GM12864 (cell line): ENCODE results near the gene TOR2A.

Experiments
- DNase-seq: peaks from one replicate; pipeline ENCODE4 v3.0.0-alpha.2; 2011; ENCODE audit warnings: low read depth
- H3K4me3 ChIP-seq: 2 replicates; pipeline ENCODE4 v1.5.1; 2011; ENCODE audit warnings: mild to moderate bottlenecking, low read depth, low read length, control low read depth
- CTCF ChIP-seq: IDR thresholded peaks from 2 replicates; pipeline ENCODE4 v1.5.1; 2011; ENCODE audit warnings: low read depth, mild to moderate bottlenecking, moderate library complexity, low read length, control low read depth, inconsistent platforms; ENCODE audit errors: missing control alignments

TOR2A gene

GRCh38 chr9:127732444-127732843 lies 2.6 kb downstream of the TOR2A start:
- no peak for DNase-seq
- no peak overlapping the region for H3K4me3 ChIP-seq
- no peak for TF ChIP-seq CTCF

DNA sequence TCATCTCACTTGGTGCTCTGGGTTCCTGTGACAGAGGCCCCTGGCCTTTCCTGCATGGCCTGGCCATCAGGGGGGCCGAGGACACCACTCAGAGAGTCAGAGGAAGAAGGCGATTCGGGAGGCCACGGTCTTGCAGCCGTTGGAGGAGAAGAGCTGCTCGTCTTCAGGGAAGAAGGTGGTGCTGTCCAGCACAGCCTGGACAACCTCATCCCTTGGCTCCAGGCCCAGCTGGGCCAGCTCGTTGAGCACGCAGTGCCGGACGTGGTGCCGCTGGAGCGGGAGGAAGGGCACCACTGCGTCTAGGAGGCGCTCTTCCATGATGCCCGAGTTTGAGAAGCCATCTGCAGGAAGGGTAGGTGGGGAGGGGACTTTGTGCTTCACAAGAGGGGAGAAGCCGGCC lies 3.2 kb downstream of the TOR2A start:
- no peak for DNase-seq
- no peak for TF ChIP-seq CTCF
- no peak overlapping the region for H3K4me3 ChIP-seq

GRCh38 chr9:127730799-127731410 lies 4.2 kb downstream of the TOR2A start:
- DNase-seq, result no peak
- no peak overlapping the region for H3K4me3 ChIP-seq
- no peak for TF ChIP-seq CTCF

DNA sequence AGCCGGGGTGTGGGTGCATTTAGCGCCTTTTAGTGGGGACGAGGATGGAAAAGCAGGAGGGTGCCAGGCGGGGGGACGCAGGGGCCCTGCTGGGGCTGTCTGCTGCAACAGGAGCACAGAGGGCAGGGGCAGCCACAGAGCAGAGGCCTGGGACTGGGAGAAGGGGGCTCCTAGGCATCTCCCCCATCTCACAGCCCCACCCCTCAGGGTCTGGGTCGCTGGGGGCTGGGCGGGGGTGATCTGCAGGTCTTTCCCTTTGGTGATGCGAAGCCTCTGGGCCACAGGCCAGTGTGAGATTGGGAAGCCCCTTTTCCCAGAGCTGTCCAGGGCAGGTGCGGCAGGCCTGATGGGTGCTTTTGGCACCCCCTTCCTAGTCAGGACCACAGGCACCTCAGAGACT lies 4.8 kb downstream of the TOR2A start:
- no peak overlapping the region for H3K4me3 ChIP-seq
- TF ChIP-seq CTCF, result no peak
- DNase-seq, result no peak

DNA sequence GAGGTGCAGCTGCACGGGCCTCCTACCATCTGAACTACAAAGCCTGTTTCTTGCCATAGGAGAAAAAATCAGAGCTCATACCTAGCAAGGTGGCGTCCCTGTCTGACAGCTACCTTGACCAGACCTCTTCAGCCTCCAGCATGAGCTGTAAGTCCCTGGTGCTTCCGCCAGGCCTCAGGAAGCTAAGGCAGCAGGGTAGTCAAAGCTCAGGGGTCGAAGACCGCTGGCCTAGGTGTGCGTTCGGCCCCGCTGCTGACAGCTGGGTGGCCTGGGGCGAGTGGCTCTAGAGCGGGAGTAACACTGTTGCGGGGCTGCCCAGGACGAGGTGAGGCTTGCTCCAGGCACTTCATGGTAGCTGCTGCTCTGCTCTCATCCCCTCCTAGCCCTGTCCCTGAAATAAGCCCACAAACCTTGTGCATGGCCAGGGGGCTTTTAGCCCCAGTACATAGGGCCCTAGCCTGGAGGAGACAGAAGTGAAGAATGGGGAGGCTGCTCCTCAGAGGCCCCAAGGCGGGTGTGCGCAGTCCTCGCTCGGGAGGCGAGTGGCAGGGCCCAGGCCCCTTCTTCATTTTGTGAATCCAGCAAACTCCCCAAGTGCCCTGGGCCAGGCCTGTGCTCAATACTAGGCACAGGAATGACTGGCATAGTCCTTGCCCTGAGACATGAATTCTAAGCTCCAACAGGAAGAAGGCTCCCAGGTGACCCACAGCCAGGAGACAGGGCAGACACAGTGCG lies 5.4 kb downstream of the TOR2A start:
- H3K4me3 ChIP-seq, result no peak overlapping the region
- TF ChIP-seq CTCF, result no peak
- DNase-seq, result no peak

GRCh38 chr9:127728808-127729207 lies 6.3 kb downstream of the TOR2A start:
- H3K4me3 ChIP-seq, result no peak overlapping the region
- no peak for TF ChIP-seq CTCF
- no peak for DNase-seq

DNA sequence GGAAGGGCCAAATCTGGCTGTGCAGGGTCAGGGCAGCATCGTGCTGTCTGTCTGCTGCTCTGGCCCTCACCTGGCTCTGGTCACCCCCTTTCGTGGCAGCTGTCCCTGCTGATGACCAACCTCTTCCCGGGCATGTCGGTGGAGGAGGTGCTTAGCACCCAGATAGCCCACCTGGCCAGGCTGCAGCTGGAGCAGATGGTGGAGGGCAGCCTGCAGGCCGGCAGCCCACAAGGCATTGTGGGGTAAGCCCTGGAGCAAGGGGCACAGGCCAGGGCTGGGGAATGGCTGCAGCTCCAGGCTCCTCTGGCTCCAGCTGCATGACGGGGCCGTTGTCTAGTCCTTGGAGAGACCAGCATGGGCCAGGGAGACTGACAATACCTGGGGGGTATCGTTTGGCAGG lies 8.2 kb downstream of the TOR2A start:
- H3K4me3 ChIP-seq, result no peak overlapping the region
- no peak for TF ChIP-seq CTCF
- DNase-seq, result no peak
